ENCODE data around the gene MSLN. TPM values are rescaled to one million over a fixed set of nuclear protein-coding genes. Genes with fewer than 3 reads are reported as not detected.

The MSLN gene
- total RNA-seq, 6 experiments from 2014 or later: 0.17 to 0.61 (median 0.36) TPM

DNA sequence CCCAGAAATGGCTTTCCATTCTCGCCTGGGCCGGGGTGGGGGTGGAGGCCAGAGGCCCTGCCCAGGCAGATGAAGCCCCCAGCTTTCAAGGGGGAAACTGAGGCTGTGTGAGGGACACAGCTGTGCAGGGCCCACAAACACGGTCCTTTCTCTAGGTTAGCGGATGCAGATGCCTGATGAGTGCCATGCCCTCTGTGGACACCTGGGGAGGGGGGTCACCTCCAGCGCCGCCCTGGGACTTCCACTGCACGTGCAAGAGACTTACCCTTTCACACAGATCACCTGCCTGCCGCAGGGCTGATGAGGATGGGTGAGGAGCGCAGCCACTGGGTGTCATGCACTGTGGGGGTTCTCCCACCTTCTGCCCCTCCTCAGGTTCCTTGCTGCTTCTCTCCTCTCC, 42.1 kb upstream of the MSLN start:
- no peak overlapping the region for H3K27ac Mint-ChIP-seq
- TF ChIP-seq, protein P1, sequence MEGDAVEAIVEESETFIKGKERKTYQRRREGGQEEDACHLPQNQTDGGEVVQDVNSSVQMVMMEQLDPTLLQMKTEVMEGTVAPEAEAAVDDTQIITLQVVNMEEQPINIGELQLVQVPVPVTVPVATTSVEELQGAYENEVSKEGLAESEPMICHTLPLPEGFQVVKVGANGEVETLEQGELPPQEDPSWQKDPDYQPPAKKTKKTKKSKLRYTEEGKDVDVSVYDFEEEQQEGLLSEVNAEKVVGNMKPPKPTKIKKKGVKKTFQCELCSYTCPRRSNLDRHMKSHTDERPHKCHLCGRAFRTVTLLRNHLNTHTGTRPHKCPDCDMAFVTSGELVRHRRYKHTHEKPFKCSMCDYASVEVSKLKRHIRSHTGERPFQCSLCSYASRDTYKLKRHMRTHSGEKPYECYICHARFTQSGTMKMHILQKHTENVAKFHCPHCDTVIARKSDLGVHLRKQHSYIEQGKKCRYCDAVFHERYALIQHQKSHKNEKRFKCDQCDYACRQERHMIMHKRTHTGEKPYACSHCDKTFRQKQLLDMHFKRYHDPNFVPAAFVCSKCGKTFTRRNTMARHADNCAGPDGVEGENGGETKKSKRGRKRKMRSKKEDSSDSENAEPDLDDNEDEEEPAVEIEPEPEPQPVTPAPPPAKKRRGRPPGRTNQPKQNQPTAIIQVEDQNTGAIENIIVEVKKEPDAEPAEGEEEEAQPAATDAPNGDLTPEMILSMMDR (IDR thresholded peaks at IDR 0.05): no peak
- H3K36me3 Mint-ChIP-seq (ENCODE audit: low read depth): no peaks in the 10 kb centered on the region
- DNase-seq: no peak
- no peaks in the 10 kb centered on the region for H3K9me3 Mint-ChIP-seq
- peaks cover 28% of the 10 kb centered on the region for H3K4me1 Mint-ChIP-seq (ENCODE audit: low read depth)
- H3K4me3 Mint-ChIP-seq: no peak overlapping the region
- H3K27me3 Mint-ChIP-seq (ENCODE audit: insufficient read depth): peaks cover 9% of the 10 kb centered on the region

DNA sequence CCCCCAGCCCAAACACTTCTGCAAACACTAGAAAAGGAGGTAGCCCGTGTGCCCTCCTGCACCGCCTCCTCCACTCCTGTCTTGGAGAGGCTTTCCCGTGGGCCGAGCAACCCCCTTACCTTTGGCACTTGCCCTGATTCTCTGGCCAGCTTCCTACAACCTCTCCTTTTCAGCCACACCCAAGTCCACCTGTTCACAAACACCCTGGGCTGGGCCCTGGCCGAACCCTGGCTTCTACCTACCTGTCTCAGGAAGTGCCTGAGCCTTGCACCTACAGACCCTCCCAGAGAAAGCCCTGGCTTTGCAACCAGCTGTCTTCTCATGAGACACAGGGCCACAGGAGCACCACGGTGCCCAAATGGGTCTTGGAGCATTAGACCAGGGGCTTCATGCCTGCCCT, 41.6 kb upstream of the MSLN start:
- TF ChIP-seq, protein P1 (IDR thresholded peaks at IDR 0.05): no peak
- H3K4me3 Mint-ChIP-seq: peak overlapping the region; percentile 91
- no peaks in the 10 kb centered on the region for H3K36me3 Mint-ChIP-seq (ENCODE audit: low read depth)
- no peaks in the 10 kb centered on the region for H3K9me3 Mint-ChIP-seq
- DNase-seq: no peak
- no peak overlapping the region for H3K27ac Mint-ChIP-seq
- peaks cover 9% of the 10 kb centered on the region for H3K27me3 Mint-ChIP-seq (ENCODE audit: insufficient read depth)
- peaks cover 24% of the 10 kb centered on the region for H3K4me1 Mint-ChIP-seq (ENCODE audit: low read depth)

DNA sequence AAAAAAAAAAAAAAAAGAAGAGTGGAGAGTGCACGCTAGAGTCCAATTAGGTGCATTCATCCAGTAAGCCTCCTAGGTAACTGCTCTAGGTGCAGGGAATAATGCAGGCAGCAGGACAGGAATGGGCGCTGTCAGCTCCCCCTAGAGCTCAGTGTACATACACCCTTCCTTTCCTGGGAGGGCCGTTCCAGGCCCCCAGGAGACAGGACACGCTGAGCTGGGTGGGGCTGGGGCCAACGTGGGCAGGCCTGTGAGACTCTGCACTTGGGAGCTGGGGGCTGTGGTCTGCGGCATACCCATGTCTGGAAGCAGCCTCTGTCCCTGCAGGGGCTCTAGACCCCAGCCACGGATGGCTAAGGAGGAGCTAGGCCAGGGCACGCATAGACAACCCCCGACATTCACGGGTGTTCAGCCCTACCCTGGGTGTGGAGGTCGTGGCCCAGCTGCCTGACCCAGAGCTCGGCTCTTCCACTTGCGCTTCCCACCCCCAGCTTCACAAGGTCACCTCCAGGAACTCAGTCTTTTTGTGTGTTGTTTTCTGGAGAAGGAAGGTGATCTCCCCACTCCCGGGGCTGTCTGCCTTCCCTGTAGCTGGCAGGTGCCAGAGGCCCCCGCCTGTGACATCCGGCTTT, 40.6 kb upstream of the MSLN start:
- no peak for DNase-seq
- Mint-ChIP-seq H3K27me3 (ENCODE audit: insufficient read depth) (peaks cover 9% of the 10 kb centered on the region), H3K4me1 (ENCODE audit: low read depth) (peaks cover 21% of the 10 kb centered on the region), H3K36me3 (ENCODE audit: low read depth) (no peaks in the 10 kb centered on the region), H3K27ac (peak overlapping the region; percentile 84), H3K4me3 (peak overlapping the region; percentile 91), H3K9me3 (no peaks in the 10 kb centered on the region)
- TF ChIP-seq, protein P1 (IDR thresholded peaks at IDR 0.05): peak; percentile 26; the same call in 1 of the 2 replicates

DNA sequence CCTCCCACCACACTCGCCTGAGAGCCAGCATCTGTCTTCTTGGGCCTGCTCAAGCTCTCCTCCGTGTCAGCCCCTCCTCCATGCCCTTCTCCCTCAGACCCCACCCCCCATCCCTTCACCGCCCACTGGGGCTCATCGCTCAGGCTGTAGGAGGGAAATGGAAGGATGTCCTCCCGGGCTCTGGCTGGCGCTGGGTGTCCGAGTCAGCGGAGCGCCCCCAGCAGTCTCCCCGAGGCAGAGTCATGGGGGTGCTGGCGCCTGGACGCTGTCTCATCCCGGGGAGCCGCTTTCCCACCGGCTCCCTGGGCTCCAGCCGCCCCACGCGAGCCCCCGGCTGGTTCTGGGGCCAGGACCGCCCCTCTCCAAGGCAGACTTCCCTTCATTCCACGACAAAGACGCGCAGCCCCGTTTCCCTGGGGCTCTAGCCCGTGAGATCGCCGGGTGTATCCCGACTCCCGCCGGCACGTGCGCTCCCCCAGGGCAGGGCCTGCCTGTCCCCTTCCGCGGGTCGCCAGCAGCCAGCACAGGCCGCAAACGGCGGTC, 40.0 kb upstream of the MSLN start:
- Mint-ChIP-seq H3K4me3 (peak overlapping the region; percentile 91), H3K36me3 (ENCODE audit: low read depth) (no peaks in the 10 kb centered on the region), H3K4me1 (ENCODE audit: low read depth) (peaks cover 21% of the 10 kb centered on the region), H3K27ac (peak overlapping the region; percentile 84), H3K9me3 (no peaks in the 10 kb centered on the region), H3K27me3 (ENCODE audit: insufficient read depth) (peaks cover 11% of the 10 kb centered on the region)
- TF ChIP-seq, protein P1 (IDR thresholded peaks at IDR 0.05): peak; percentile 44; the same call in 1 of the 2 replicates
- peak; percentile 39 for DNase-seq

DNA sequence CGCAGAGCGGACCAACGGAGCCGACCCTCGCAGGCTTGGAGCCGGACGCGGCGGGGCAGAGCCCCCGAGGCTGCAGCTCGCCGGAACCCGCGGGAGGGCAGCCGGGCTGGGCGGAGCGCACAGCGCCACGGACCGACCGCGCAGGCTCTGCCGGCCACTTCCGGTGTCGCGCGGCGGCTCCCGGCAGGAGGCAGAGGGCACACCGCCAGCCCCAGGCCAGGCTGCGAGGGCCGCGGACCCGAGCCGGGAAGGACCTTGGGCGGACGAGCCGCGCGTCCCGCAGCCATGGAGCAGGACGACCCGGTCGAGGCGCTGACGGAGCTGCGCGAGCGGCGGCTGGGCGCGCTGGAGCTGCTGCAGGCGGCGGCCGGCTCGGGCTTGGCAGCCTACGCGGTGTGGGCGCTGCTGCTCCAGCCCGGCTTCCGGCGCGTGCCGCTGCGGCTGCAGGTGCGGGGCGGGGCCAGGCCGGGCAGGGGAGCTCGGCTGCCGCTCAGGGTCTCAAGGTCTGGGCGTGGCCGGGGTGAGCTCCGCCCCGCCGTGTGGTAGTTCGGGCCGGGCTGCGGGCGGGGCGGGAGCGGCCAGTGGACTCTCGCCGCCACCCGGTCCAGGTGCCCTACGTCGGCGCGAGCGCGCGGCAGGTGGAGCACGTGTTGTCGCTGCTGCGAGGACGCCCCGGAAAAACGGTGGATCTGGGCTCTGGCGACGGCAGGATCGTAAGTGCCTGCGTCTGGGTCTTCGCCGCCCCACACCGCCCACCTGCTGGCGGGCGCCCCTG, 39.4 kb upstream of the MSLN start, which contains the start of gene ANTKMT:
ANTKMT (plus strand) TSS at position 157 of the 775 bp plus-strand sequence; CDS start at position 286, 129 bp downstream.
- H3K9me3 Mint-ChIP-seq: no peaks in the 10 kb centered on the region
- peak within 1 kb of the TSS; percentile 84 for H3K27ac Mint-ChIP-seq
- peaks cover 19% of the 10 kb centered on the region for H3K4me1 Mint-ChIP-seq (ENCODE audit: low read depth)
- DNase-seq: peak; percentile 50
- no peaks in the 10 kb centered on the region for H3K36me3 Mint-ChIP-seq (ENCODE audit: low read depth)
- TF ChIP-seq, protein P1 (IDR thresholded peaks at IDR 0.05): 0 out of 2 replicates have a peak, but pooled peaks have one; percentile 3
- peaks cover 16% of the 10 kb centered on the region for H3K27me3 Mint-ChIP-seq (ENCODE audit: insufficient read depth)
- H3K4me3 Mint-ChIP-seq: peak within 1 kb of the TSS; percentile 91

Measured in HFFc6 (cell line).